Spleen (tissue), 7 donors: ENCODE measurements around the gene RGS6.

Source experiments
- POLR2AphosphoS5 ChIP-seq, 3 donors: sonication (generic); formaldehyde crosslinking; IDR thresholded peaks; one replicate each; pipeline ENCODE4 v1.5.1; 2017; ENCODE audit warnings: antibody characterized with exemption in 3 of 3
- TF ChIP-seq, protein P1 (sequence below), 11 experiments: fragments of 200-600 bp in 7 of 11; fragments of 450-650 bp in 4 of 11; sonication (generic) in 4 of 11; IDR thresholded peaks in 8 of 11; conservative IDR thresholded peaks in 3 of 11; 1 replicate in 7 of 11; 2 replicates in 4 of 11; pipeline versions ENCODE4 v1.4.0 to v1.8.0; 2016 to 2021; ENCODE audit warnings: antibody characterized with exemption in 11 of 11, inconsistent platforms in 4 of 11, mild to moderate bottlenecking in 1 of 11
- donor health status: DM: no; HTN: no; CAD: no; lungs with moderate emphysema.
- donor health status: DM: no; HTN: no; CAD: no.
- donor health status: DM: no; HTN: no; CAD: no.

DNA sequence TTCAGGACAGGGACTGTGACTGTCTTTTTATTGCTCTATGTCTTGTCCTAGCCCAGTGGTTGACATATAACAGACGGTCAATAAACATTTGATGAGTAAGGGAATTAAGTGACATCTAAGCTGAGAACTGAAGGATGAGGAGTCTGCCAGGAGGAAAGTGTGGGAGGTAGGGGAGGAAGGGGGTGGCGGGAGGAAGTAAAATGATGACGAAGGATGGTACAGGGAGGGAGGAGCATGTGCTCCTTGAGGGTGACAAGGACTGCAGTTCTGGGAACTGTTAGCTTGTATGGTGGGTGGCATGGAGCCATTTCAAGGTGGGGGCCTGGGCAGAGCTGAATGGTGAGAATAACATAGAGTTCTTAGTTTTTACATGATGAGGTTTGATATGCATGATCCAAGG, 64.4 kb downstream of the RGS6 start:
- TF ChIP-seq, protein P1, sequence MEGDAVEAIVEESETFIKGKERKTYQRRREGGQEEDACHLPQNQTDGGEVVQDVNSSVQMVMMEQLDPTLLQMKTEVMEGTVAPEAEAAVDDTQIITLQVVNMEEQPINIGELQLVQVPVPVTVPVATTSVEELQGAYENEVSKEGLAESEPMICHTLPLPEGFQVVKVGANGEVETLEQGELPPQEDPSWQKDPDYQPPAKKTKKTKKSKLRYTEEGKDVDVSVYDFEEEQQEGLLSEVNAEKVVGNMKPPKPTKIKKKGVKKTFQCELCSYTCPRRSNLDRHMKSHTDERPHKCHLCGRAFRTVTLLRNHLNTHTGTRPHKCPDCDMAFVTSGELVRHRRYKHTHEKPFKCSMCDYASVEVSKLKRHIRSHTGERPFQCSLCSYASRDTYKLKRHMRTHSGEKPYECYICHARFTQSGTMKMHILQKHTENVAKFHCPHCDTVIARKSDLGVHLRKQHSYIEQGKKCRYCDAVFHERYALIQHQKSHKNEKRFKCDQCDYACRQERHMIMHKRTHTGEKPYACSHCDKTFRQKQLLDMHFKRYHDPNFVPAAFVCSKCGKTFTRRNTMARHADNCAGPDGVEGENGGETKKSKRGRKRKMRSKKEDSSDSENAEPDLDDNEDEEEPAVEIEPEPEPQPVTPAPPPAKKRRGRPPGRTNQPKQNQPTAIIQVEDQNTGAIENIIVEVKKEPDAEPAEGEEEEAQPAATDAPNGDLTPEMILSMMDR (IDR thresholded peaks at IDR 0.05 in 8 of 11, conservative IDR thresholded peaks at IDR 0.05 in 3 of 11), result no peak
- no peak for TF ChIP-seq POLR2AphosphoS5 (IDR thresholded peaks at IDR 0.05)
